ENCODE measurements around the gene CDH13. TPM values are rescaled to one million over a fixed set of nuclear protein-coding genes. Genes with fewer than 3 reads are reported as not detected.

The CDH13 gene
- polyA plus RNA-seq, 5 donors, result 2.5 to 4.6 (median 3.3) TPM

GRCh38 chr16:83835586-83836566 lies 1209.1 kb downstream of the CDH13 start:
- DNase-seq, result no peak

- no peak for DNase-seq
These were observed 1210.8 kb downstream of the CDH13 start for GRCh38 chr16:83837566-83837965.

DNA sequence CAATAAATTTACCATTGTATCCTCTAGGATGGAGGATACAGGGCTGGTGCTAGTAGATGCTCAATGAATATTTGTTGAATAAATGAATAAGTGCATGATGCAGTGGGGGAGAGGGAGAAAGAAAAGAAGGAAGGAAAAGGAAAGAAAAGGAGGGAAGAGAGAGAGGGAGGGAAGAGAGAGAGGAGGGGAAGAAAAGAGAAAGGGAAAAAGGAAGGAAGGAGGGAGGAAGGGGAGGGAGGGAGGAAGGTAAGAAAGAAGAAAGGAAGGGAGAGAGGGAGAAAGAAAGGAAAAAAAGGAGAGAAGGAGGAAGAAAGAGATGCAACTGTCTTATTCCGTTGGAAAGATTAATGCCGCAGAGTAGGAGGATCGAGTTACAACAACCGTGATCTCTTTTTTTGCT lies 1211.4 kb downstream of the CDH13 start:
- no peak for DNase-seq

DNA sequence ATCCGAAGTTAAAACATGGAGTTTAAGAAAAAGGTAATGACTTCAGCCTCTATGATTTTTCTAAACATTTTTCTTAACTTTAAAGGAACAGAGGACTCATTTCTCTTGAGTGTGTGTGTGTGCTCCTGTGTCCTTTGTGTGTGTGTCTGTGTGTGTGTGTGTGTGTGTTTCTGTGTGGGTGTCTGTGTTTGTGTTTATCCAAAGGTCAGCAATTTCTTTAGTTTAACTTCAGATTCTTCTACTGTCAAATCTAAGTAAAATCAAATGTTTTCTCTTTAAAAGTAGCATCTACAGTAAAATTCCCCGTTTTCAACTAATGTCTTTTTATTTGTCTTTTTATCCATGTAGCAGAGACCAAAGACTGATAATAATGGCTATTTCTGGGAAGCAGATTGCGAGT lies 1212.8 kb downstream of the CDH13 start:
- no peak for DNase-seq

DNA sequence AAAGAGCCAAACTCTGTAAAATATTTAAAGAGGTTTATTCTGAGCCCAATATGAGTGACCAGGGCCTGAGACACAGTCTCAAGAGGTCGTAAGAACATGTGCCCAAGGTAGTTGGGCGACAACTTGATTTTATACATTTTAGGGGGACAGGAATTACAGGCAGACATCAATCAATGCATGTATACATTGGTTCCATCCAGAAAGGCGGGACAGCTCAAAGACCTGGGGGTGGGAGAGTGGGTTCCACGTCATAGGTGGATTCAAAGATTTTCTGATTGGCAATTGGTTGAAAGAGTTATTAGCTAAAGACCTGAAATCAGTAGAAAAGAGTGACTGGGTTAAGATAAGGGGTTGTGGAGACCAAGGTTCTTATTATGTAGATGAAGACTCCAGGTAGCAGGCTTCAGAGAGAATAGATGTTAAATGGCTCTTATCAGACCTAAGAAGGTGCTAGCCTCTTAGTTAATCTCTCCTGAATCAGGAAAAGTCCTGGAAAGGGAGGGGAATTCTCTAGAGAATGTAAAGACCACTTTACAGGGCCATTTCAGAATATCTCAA lies 1213.4 kb downstream of the CDH13 start:
- no peak for DNase-seq

DNA sequence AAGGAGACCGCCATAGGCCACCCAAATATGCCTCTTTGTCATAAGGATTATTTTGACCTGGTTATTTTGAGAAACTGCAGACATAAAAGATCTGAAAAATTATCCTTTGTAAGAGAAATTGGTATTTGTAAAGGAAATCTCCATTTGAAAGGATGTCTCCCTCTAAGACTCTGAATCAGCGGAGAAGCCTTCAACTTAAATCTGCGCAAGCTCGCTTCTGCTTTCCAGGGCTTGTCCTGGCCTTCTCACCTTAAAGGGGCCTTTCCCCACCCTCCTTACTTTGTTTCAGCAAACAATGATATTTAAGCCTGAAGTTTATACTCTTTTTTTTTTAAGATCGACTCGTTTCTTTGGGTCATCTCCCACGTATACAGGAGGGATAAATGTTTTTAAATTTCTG lies 1215.5 kb downstream of the CDH13 start:
- no peak for DNase-seq

GRCh38 chr16:83842756-83843507 lies 1216.2 kb downstream of the CDH13 start:
- DNase-seq, result peak in 1 of 2 donors; percentile 12

GRCh38 chr16:83843657-83844056 lies 1216.9 kb downstream of the CDH13 start:
- no peak for DNase-seq

- no peak for DNase-seq
These were observed 1218.5 kb downstream of the CDH13 start for GRCh38 chr16:83845263-83845662.

- DNase-seq, result no peak
These were observed 1220.8 kb downstream of the CDH13 start for GRCh38 chr16:83847371-83848225.

DNA sequence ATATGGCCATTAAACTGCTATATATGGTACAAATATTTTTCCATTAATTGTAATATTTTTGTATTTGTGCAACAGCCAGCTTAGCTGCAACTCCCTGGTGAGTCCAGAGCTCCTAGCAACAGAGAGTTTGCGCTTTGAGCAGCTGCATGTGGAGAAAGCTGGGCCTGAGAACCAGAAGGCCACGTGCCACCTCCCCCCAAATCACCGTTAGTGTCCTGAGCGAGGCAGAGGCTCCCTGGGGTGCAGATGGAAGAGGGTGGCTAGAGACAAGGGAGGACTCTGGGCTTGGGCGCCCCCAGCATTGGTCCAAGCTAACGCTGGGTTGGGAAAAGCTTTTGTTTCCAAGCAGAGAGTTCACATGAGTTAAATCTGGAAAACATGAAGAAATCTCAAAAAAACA lies 1222.7 kb downstream of the CDH13 start:
- DNase-seq, result no peak
